T-cell (primary cell): Measurements from ENCODE around the gene TRAF7. TPM values are rescaled to one million over a fixed set of nuclear protein-coding genes. Genes with fewer than 3 reads are reported as not detected.

ENCODE experiments used
- ATAC-seq, 4 experiments: fragments of 200-7000 bp in 3 of 4; fragments of 150-1000 bp in 1 of 4; cut with Tn5 transposase; replicated peaks in 1 of 4; 1 replicate in 3 of 4; 2 replicates in 1 of 4; pipeline ENCODE4 v1.10.0; 2021; ENCODE audit warnings: moderate library complexity in 3 of 4, mild to moderate bottlenecking in 2 of 4, moderate number of reproducible peaks in 1 of 4
- CTCF ChIA-PET, 2 donors: fragments of 300-600 bp; sonication (Branson Sonifier 250); formaldehyde crosslinking; loops; one replicate each; lab custom pipeline; 2022; ENCODE audit warnings: antibody characterized with exemption in 2 of 2; lab: Charles Lee
- POLR2A ChIA-PET, 2 donors: fragments of 300-600 bp; sonication (Branson Sonifier 250); formaldehyde crosslinking; loops; one replicate each; lab custom pipeline; 2022; ENCODE audit warnings: antibody characterized with exemption in 2 of 2; lab: Charles Lee
- DNase-seq, 35 experiments: peaks; one replicate each; pipeline versions ENCODE4 v3.0.0 to v3.0.0-alpha.2; 2013 to 2023
- H3K27ac ChIP-seq: one replicate; pipeline ENCODE4 v1.5.1; 2013; ENCODE audit warnings: low read length
- H3K27me3 ChIP-seq, 2 experiments: replicated peaks in 1 of 2; 1 replicate in 1 of 2; 2 replicates in 1 of 2; pipeline versions ENCODE4 v1.6.1 to v1.7.0; 2013; ENCODE audit warnings: low read length in 1 of 2, mixed read lengths in 1 of 2; ENCODE audit not compliant: control insufficient read depth in 2 of 2, insufficient read depth in 2 of 2; ENCODE audit errors: extremely low read depth in 1 of 2
- H3K36me3 ChIP-seq, 2 donors: 1 replicate in 1 of 2; 2 replicates in 1 of 2; pipeline versions ENCODE4 v1.6.1 to v1.7.0; 2013; ENCODE audit warnings: low read length in 1 of 2; ENCODE audit not compliant: control insufficient read depth in 2 of 2, insufficient read depth in 1 of 2; ENCODE audit errors: extremely low read depth in 1 of 2
- H3K4me1 ChIP-seq, 2 experiments: 1 replicate in 1 of 2; 2 replicates in 1 of 2; pipeline versions ENCODE4 v1.6.1 to v1.7.0; 2013; ENCODE audit warnings: low read length in 2 of 2, mixed read lengths in 1 of 2; ENCODE audit not compliant: insufficient read depth in 2 of 2, control insufficient read depth in 1 of 2; ENCODE audit errors: extremely low read depth in 1 of 2
- H3K4me3 ChIP-seq, 2 donors: 1 replicate in 1 of 2; 2 replicates in 1 of 2; pipeline versions ENCODE4 v1.5.1 to v1.7.0; 2013; ENCODE audit warnings: mild to moderate bottlenecking in 2 of 2, low read length in 1 of 2, moderate library complexity in 1 of 2; ENCODE audit not compliant: control insufficient read depth in 1 of 2; ENCODE audit errors: extremely low read depth in 1 of 2
- H3K9me3 ChIP-seq: 2 replicates; pipeline ENCODE4 v1.7.0; 2013
- H3K27ac Mint-ChIP-seq, 2 donors: one replicate each; pipeline ENCODE4 v1.8.0; 2020 to 2021; ENCODE audit warnings: mild to moderate bottlenecking in 2 of 2, mixed read lengths in 2 of 2
- H3K27me3 Mint-ChIP-seq, 2 donors: one replicate each; pipeline ENCODE4 v1.8.0; 2021 to 2022; ENCODE audit warnings: mixed read lengths in 2 of 2
- H3K36me3 Mint-ChIP-seq: one replicate; pipeline ENCODE4 v1.8.0; 2021; ENCODE audit warnings: mixed read lengths
- H3K4me1 Mint-ChIP-seq, 3 donors: one replicate each; pipeline ENCODE4 v1.8.0; 2020 to 2022; ENCODE audit warnings: mixed read lengths in 3 of 3, mild to moderate bottlenecking in 1 of 3
- H3K4me3 Mint-ChIP-seq, 3 donors: one replicate each; pipeline ENCODE4 v1.8.0; 2020 to 2022; ENCODE audit warnings: mild to moderate bottlenecking in 3 of 3, mixed read lengths in 3 of 3, moderate library complexity in 3 of 3
- H3K9me3 Mint-ChIP-seq, 3 donors: one replicate each; pipeline ENCODE4 v1.8.0; 2020 to 2022; ENCODE audit warnings: mixed read lengths in 3 of 3
- WGBS: methylation state at CpG from one replicate; pipeline ENCODE4 v1.1.5; 2013; ENCODE audit warnings: missing lambda C conversion rate; ENCODE audit not compliant: insufficient coverage; 5-methylcytosine and 5-hydroxymethylcytosine counted together
- total RNA-seq, 35 experiments: library from RNA in 6 of 35; stranded (reverse) in 6 of 35; fragments of 120-200 nt in 1 of 35; gene quantifications; one replicate each; pipeline versions ENCODE4 v1.2.1 to v1.2.4 and lab custom pipeline; 2013 to 2026

Gene TRAF7
- total RNA-seq, 5 donors from 2014 or later (not counting 1 experiment from before 2014, with no cell fraction given), result 25.6 to 54.3 (median 43.9) TPM

- ChIA-PET CTCF (no interaction called here), POLR2A (no interaction called here)
- no peak for ATAC-seq
Observed at GRCh38 chr16:2183671-2184070, 28.1 kb downstream of the TRAF7 start.

GRCh38 chr16:2184346-2184745, 28.8 kb downstream of the TRAF7 start:
- Mint-ChIP-seq H3K4me3 (no peak overlapping the region), H3K27me3 (no peaks in the 10 kb centered on the region), H3K4me1 (peaks cover 0 to 1% (median 0%) of the 10 kb centered on the region in 3 donors), H3K36me3 (no peaks in the 10 kb centered on the region), H3K27ac (no peak overlapping the region), H3K9me3 (no peaks in the 10 kb centered on the region)
- H3K4me1 ChIP-seq, result peaks cover 0 to 4% of the 10 kb centered on the region in 2 experiments
- H3K27ac ChIP-seq, result no peak overlapping the region
- ChIA-PET CTCF (no interaction called here), POLR2A (no interaction called here)
- H3K36me3 ChIP-seq, result no peaks in the 10 kb centered on the region
- H3K9me3 ChIP-seq, result no peaks in the 10 kb centered on the region
- no peak overlapping the region for H3K4me3 ChIP-seq
- WGBS, result 91% methylated on average over 18 of the region's 19 CpGs
- ATAC-seq (no peak), DNase-seq (no peak)
- H3K27me3 ChIP-seq, result peaks cover 0 to 4% of the 10 kb centered on the region in 2 experiments

More at GRCh38 chr16:2183671-2184070, 28.1 kb downstream of the TRAF7 start:
- Mint-ChIP-seq H3K27me3 (no peaks in the 10 kb centered on the region), H3K9me3 (no peaks in the 10 kb centered on the region), H3K4me1 (peaks cover 0 to 1% (median 0%) of the 10 kb centered on the region in 3 donors), H3K36me3 (no peaks in the 10 kb centered on the region), H3K4me3 (no peak overlapping the region), H3K27ac (no peak overlapping the region)
- peaks cover 0 to 6% of the 10 kb centered on the region in 2 experiments for H3K4me1 ChIP-seq
- H3K4me3 ChIP-seq, result no peak overlapping the region
- no peak for DNase-seq
- H3K36me3 ChIP-seq, result no peaks in the 10 kb centered on the region
- no peak overlapping the region for H3K27ac ChIP-seq
- no peaks in the 10 kb centered on the region for H3K9me3 ChIP-seq
- H3K27me3 ChIP-seq, result peaks cover 0 to 1% of the 10 kb centered on the region in 2 experiments
- 94% methylated on average over 30 of the region's 30 CpGs for WGBS

GRCh38 chr16:2184962-2185361, 29.4 kb downstream of the TRAF7 start:
- peaks cover 0 to 4% of the 10 kb centered on the region in 2 experiments for H3K27me3 ChIP-seq
- H3K4me3 Mint-ChIP-seq, result no peak overlapping the region
- ATAC-seq (no peak), DNase-seq (no peak)
- no peaks in the 10 kb centered on the region for H3K27me3 Mint-ChIP-seq
- H3K9me3 Mint-ChIP-seq, result no peaks in the 10 kb centered on the region
- H3K4me3 ChIP-seq, result no peak overlapping the region
- H3K27ac Mint-ChIP-seq, result no peak overlapping the region
- ChIA-PET CTCF (no interaction called here), POLR2A (no interaction called here)
- H3K9me3 ChIP-seq, result no peaks in the 10 kb centered on the region
- whole genome bisulfite sequencing, result 89% methylated on average over 20 of the region's 20 CpGs
- H3K4me1 ChIP-seq, result peaks cover 0 to 3% of the 10 kb centered on the region in 2 experiments
- H3K4me1 Mint-ChIP-seq, result peaks cover 0 to 1% (median 0%) of the 10 kb centered on the region in 3 donors
- H3K36me3 ChIP-seq, result no peaks in the 10 kb centered on the region
- H3K36me3 Mint-ChIP-seq, result no peaks in the 10 kb centered on the region
- H3K27ac ChIP-seq, result no peak overlapping the region

GRCh38 chr16:2186064-2186463, 30.5 kb downstream of the TRAF7 start:
- Histone ChIP-seq H3K27me3 (peaks cover 0 to 4% of the 10 kb centered on the region in 2 experiments), H3K27ac (no peak overlapping the region), H3K36me3 (no peaks in the 10 kb centered on the region), H3K4me3 (no peak overlapping the region), H3K4me1 (peaks cover 0 to 3% of the 10 kb centered on the region in 2 experiments), H3K9me3 (no peaks in the 10 kb centered on the region)
- Mint-ChIP-seq H3K9me3 (no peaks in the 10 kb centered on the region), H3K27me3 (no peaks in the 10 kb centered on the region), H3K27ac (no peak overlapping the region), H3K4me3 (no peak overlapping the region), H3K4me1 (peaks cover 0 to 1% (median 0%) of the 10 kb centered on the region in 3 donors), H3K36me3 (no peaks in the 10 kb centered on the region)
- CTCF ChIA-PET, result no interaction called here
- POLR2A ChIA-PET, result no interaction called here
- WGBS, result 93% methylated on average over 8 of the region's 13 CpGs
- DNase-seq (no peak), ATAC-seq (no peak)

- H3K4me1 ChIP-seq, result peaks cover 0 to 3% of the 10 kb centered on the region in 2 experiments
- no peaks in the 10 kb centered on the region for H3K36me3 Mint-ChIP-seq
- no peaks in the 10 kb centered on the region for H3K9me3 Mint-ChIP-seq
- H3K27me3 ChIP-seq, result peaks cover 0 to 4% of the 10 kb centered on the region in 2 experiments
- H3K4me3 ChIP-seq, result no peak overlapping the region
- no peaks in the 10 kb centered on the region for H3K27me3 Mint-ChIP-seq
- H3K4me3 Mint-ChIP-seq, result no peak overlapping the region
- CTCF ChIA-PET, result no interaction called here
- POLR2A ChIA-PET, result no interaction called here
- no peaks in the 10 kb centered on the region for H3K36me3 ChIP-seq
- DNase-seq (no peak), ATAC-seq (no peak)
- 87% methylated on average over 17 of the region's 20 CpGs for WGBS
- H3K27ac ChIP-seq, result no peak overlapping the region
- no peak overlapping the region for H3K27ac Mint-ChIP-seq
- peaks cover 0 to 1% (median 0%) of the 10 kb centered on the region in 3 donors for H3K4me1 Mint-ChIP-seq
- H3K9me3 ChIP-seq, result no peaks in the 10 kb centered on the region
Observed at GRCh38 chr16:2186505-2186904, 30.9 kb downstream of the TRAF7 start.

- Histone ChIP-seq H3K4me3 (no peak overlapping the region), H3K36me3 (no peaks in the 10 kb centered on the region), H3K9me3 (no peaks in the 10 kb centered on the region), H3K27ac (no peak overlapping the region), H3K27me3 (peaks cover 0 to 4% of the 10 kb centered on the region in 2 experiments), H3K4me1 (peaks cover 0 to 2% of the 10 kb centered on the region in 2 experiments)
- WGBS, result 83% methylated on average over 15 of the region's 17 CpGs
- no peak for DNase-seq
- ChIA-PET CTCF (no interaction called here), POLR2A (no interaction called here)
- no peaks in the 10 kb centered on the region for H3K4me1 Mint-ChIP-seq
- no peak for ATAC-seq
- H3K36me3 Mint-ChIP-seq, result no peaks in the 10 kb centered on the region
- no peak overlapping the region for H3K4me3 Mint-ChIP-seq
- no peaks in the 10 kb centered on the region for H3K27me3 Mint-ChIP-seq
- H3K27ac Mint-ChIP-seq, result no peak overlapping the region
- H3K9me3 Mint-ChIP-seq, result no peaks in the 10 kb centered on the region
Observed at GRCh38 chr16:2187212-2187611, 31.6 kb downstream of the TRAF7 start.

- POLR2A ChIA-PET, result no interaction called here
- CTCF ChIA-PET, result no interaction called here
- Mint-ChIP-seq H3K27me3 (no peaks in the 10 kb centered on the region), H3K27ac (no peak overlapping the region), H3K9me3 (no peaks in the 10 kb centered on the region), H3K36me3 (no peaks in the 10 kb centered on the region), H3K4me3 (no peak overlapping the region), H3K4me1 (no peaks in the 10 kb centered on the region)
- Histone ChIP-seq H3K9me3 (no peaks in the 10 kb centered on the region), H3K36me3 (no peaks in the 10 kb centered on the region), H3K4me3 (no peak overlapping the region), H3K4me1 (no peaks in the 10 kb centered on the region), H3K27me3 (peaks cover 0 to 6% of the 10 kb centered on the region in 2 experiments), H3K27ac (no peak overlapping the region)
- 97% methylated on average over 4 of the region's 8 CpGs for WGBS
- no peak for DNase-seq
- ATAC-seq, result no peak
Observed at GRCh38 chr16:2188395-2188794, 32.8 kb downstream of the TRAF7 start.
